Keratinocyte (primary cell): ENCODE measurements around the gene TUNAR. TPM values are rescaled to one million over a fixed set of nuclear protein-coding genes. Genes with fewer than 3 reads are reported as not detected.

Source experiments
- DNase-seq: peaks from one replicate; pipeline ENCODE4 v3.0.0-alpha.2; 2011; ENCODE audit warnings: low read depth, missing footprints, low spot score
- FAIRE-seq: peaks from 2 replicates; lab custom pipeline; 2011; peaks lifted over from hg19 to GRCh38; lab: Jason Lieb, UNC
- H2AFZ ChIP-seq: 2 replicates; pipeline ENCODE4 v1.6.0; 2012; ENCODE audit warnings: low read length, control low read depth, inconsistent platforms; ENCODE audit not compliant: control insufficient read depth
- H3K27ac ChIP-seq: 2 replicates; pipeline ENCODE4 v1.5.1; 2011; ENCODE audit warnings: low read length; ENCODE audit not compliant: control insufficient read depth, insufficient read depth
- H3K27me3 ChIP-seq: 3 replicates; pipeline ENCODE4 v1.6.0; 2011; ENCODE audit warnings: low read length; ENCODE audit not compliant: control insufficient read depth, insufficient read depth; ENCODE audit errors: extremely low read depth
- H3K36me3 ChIP-seq, 2 experiments: 2 replicates in 1 of 2; 3 replicates in 1 of 2; pipeline ENCODE4 v1.5.1; 2011; ENCODE audit warnings: low read length in 2 of 2, mild to moderate bottlenecking in 1 of 2; ENCODE audit not compliant: control insufficient read depth in 2 of 2, insufficient read depth in 2 of 2; ENCODE audit errors: extremely low read depth in 1 of 2
- H3K4me1 ChIP-seq: 3 replicates; pipeline ENCODE4 v1.5.1; 2011; ENCODE audit warnings: low read length; ENCODE audit not compliant: control insufficient read depth, insufficient read depth; ENCODE audit errors: extremely low read depth
- H3K4me2 ChIP-seq: 3 replicates; pipeline ENCODE4 v1.6.0; 2011; ENCODE audit warnings: low read depth, low read length; ENCODE audit not compliant: control insufficient read depth, insufficient read depth; ENCODE audit errors: extremely low read depth
- H3K4me3 ChIP-seq, 3 experiments: fragments of 200-600 bp in 1 of 3; sonication (generic) in 1 of 3; 2 replicates in 2 of 3; 3 replicates in 1 of 3; pipeline ENCODE4 v1.5.1; 2011 to 2016; ENCODE audit warnings: low read length in 3 of 3, mild to moderate bottlenecking in 3 of 3, control low read depth in 2 of 3, inconsistent platforms in 1 of 3, low read depth in 1 of 3, mixed read lengths in 1 of 3, mixed run types in 1 of 3, moderate library complexity in 1 of 3; ENCODE audit not compliant: control insufficient read depth in 2 of 3, insufficient read depth in 2 of 3; ENCODE audit errors: extremely low read depth in 1 of 3
- H3K79me2 ChIP-seq: 2 replicates; pipeline ENCODE4 v1.6.0; 2012; ENCODE audit warnings: low read length; ENCODE audit not compliant: control insufficient read depth, insufficient read depth
- H3K9ac ChIP-seq: 3 replicates; pipeline ENCODE4 v1.6.0; 2011; ENCODE audit warnings: low read length; ENCODE audit not compliant: control insufficient read depth, insufficient read depth; ENCODE audit errors: extremely low read depth
- H3K9me1 ChIP-seq: 3 replicates; pipeline ENCODE4 v1.6.0; 2011; ENCODE audit warnings: low read length; ENCODE audit not compliant: control insufficient read depth, insufficient read depth; ENCODE audit errors: extremely low read depth
- H3K9me3 ChIP-seq: 2 replicates; pipeline ENCODE4 v1.5.1; 2012; ENCODE audit warnings: low read depth, low read length; ENCODE audit not compliant: control insufficient read depth
- H4K20me1 ChIP-seq: 3 replicates; pipeline ENCODE4 v1.6.0; 2011; ENCODE audit warnings: low read length; ENCODE audit not compliant: control insufficient read depth, insufficient read depth; ENCODE audit errors: extremely low read depth
- EZH2 ChIP-seq: IDR thresholded peaks from one replicate; pipeline ENCODE4 v1.6.1; 2012; ENCODE audit warnings: inconsistent platforms, mild to moderate bottlenecking, low read length, moderate library complexity
- dilution Hi-C: fragments of 300-500 bp; cut with MboI; formaldehyde crosslinking; loops from one replicate; pipeline ENCODE4 v1.7.0; 2020; ENCODE audit warnings: low sequenced_read_pairs; ENCODE audit not compliant: extremely low pct_ligation_motif_present
- polyA plus RNA-seq, 5 experiments: library from polyadenylated mRNA; depleted of rRNA in 3 of 5; stranded (reverse) in 3 of 5; stranded (forward) in 1 of 5; unstranded in 1 of 5; fragments of >200 nt; gene quantifications; 1 replicate in 1 of 5; 2 replicates in 3 of 5; 3 replicates in 1 of 5; pipeline versions ENCODE4 v1.2.1 to v1.2.3, GENCODE V29; 2011 to 2012; ENCODE audit warnings: missing spikeins in 2 of 5, low read depth in 1 of 5, low replicate concordance in 1 of 5
- TF ChIP-seq, protein P1 (sequence below), 3 experiments: IDR thresholded peaks in 1 of 3; conservative IDR thresholded peaks in 1 of 3; optimal IDR thresholded peaks in 1 of 3; 2 replicates in 2 of 3; 3 replicates in 1 of 3; pipeline versions ENCODE3 to v1.5.1; 2011; ENCODE audit warnings: low read length in 3 of 3, mild to moderate bottlenecking in 3 of 3, moderate library complexity in 2 of 3, control low read depth in 1 of 3, inconsistent platforms in 1 of 3; ENCODE audit not compliant: insufficient read depth in 2 of 3; ENCODE audit errors: extremely low read depth in 1 of 3

Gene TUNAR
- polyA plus RNA-seq, 1 donor (not counting 4 experiments of a cell fraction or from before 2014, with no cell fraction given), result not detected

DNA sequence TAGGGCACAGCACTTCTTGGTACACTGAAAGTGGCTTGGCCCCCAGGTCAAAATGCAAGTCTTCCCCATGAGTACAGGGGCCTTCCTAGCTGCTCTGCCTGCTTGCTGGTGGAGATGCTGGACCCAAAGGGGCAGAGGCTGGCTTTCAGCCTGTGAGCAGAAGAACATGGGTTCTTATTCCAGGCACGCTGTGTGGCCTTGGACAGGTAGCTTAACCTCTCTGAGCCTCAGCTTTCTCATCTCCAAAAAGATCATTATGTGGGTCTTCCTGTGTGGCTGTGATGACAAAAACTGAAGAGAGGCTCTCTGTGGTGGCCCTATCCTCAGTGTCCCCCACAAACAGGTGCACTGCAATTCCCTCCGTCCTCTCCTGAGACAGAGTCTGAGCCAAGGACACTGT, 45.6 kb upstream of the TUNAR start:
- Histone ChIP-seq H3K4me1 (no peaks in the 10 kb centered on the region), H3K9ac (no peak overlapping the region), H3K36me3 (no peaks in the 10 kb centered on the region), H4K20me1 (no peaks in the 10 kb centered on the region), H3K79me2 (no peaks in the 10 kb centered on the region), H2AFZ (no peak overlapping the region), H3K4me3 (no peak overlapping the region), H3K27ac (no peak overlapping the region), H3K9me1 (no peaks in the 10 kb centered on the region), H3K27me3 (no peaks in the 10 kb centered on the region), H3K4me2 (no peak overlapping the region), H3K9me3 (no peaks in the 10 kb centered on the region)
- FAIRE-seq (no peak), DNase-seq (no peak)
- no peak for TF ChIP-seq EZH2
- TF ChIP-seq, protein P1, sequence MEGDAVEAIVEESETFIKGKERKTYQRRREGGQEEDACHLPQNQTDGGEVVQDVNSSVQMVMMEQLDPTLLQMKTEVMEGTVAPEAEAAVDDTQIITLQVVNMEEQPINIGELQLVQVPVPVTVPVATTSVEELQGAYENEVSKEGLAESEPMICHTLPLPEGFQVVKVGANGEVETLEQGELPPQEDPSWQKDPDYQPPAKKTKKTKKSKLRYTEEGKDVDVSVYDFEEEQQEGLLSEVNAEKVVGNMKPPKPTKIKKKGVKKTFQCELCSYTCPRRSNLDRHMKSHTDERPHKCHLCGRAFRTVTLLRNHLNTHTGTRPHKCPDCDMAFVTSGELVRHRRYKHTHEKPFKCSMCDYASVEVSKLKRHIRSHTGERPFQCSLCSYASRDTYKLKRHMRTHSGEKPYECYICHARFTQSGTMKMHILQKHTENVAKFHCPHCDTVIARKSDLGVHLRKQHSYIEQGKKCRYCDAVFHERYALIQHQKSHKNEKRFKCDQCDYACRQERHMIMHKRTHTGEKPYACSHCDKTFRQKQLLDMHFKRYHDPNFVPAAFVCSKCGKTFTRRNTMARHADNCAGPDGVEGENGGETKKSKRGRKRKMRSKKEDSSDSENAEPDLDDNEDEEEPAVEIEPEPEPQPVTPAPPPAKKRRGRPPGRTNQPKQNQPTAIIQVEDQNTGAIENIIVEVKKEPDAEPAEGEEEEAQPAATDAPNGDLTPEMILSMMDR (optimal IDR thresholded peaks at IDR 0.05 in 1 of 3, IDR thresholded peaks at IDR 0.05 in 1 of 3, conservative IDR thresholded peaks at IDR 0.05 in 1 of 3; ENCODE audit: extremely low read depth in 1 of 3, insufficient read depth in 2 of 3, low read length in 3 of 3), result no peak
- dilution Hi-C loops, result no loop called here

GRCh38 chr14:95831468-95831867, 45.2 kb upstream of the TUNAR start:
- no peaks in the 10 kb centered on the region for H3K9me3 ChIP-seq
- DNase-seq (no peak), FAIRE-seq (no peak)
- no peak overlapping the region for H2AFZ ChIP-seq
- TF ChIP-seq EZH2, result no peak
- TF ChIP-seq, protein P1 (optimal IDR thresholded peaks at IDR 0.05 in 1 of 3, IDR thresholded peaks at IDR 0.05 in 1 of 3, conservative IDR thresholded peaks at IDR 0.05 in 1 of 3; ENCODE audit: extremely low read depth in 1 of 3, insufficient read depth in 2 of 3, low read length in 3 of 3), result no peak
- no peak overlapping the region for H3K4me3 ChIP-seq
- H3K4me1 ChIP-seq, result no peaks in the 10 kb centered on the region
- no peaks in the 10 kb centered on the region for H4K20me1 ChIP-seq
- no peak overlapping the region for H3K9ac ChIP-seq
- no peaks in the 10 kb centered on the region for H3K79me2 ChIP-seq
- no peaks in the 10 kb centered on the region for H3K9me1 ChIP-seq
- no peaks in the 10 kb centered on the region for H3K36me3 ChIP-seq
- dilution Hi-C loops, result no loop called here
- no peaks in the 10 kb centered on the region for H3K27me3 ChIP-seq
- H3K4me2 ChIP-seq, result no peak overlapping the region
- no peak overlapping the region for H3K27ac ChIP-seq
